ENCODE data around the gene SMG7. TPM values are rescaled to one million over a fixed set of nuclear protein-coding genes. Genes with fewer than 3 reads are reported as not detected.

The SMG7 gene
- total RNA-seq, 1 experiment from 2014 or later: 35.5 TPM

GRCh38 chr1:183598386-183598785, 126.1 kb downstream of the SMG7 start:
- in situ Hi-C loops (cut with HindIII; ENCODE audit: low pct_unique_long_range_greater_than_20kb, low sequenced_read_pairs): no loop called here

DNA sequence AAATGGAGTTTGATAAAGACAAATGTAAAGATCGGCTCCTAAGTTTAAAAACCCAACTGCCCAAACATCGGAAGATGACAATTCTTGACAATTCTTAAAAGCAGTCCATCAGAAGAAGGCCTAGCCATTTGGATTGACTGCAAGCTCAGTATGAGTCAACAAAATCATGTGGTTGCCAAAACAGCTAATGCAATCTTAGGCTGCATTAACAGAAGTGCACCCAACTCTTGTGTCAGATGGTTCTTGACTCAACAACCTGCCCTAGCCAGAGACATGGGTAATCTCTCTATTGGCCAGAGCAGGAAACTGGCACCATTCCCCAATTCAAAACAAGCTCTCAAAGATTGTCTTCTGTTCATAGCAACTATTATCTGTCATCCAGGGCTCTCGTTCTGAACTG, 127.8 kb downstream of the SMG7 start:
- in situ Hi-C loops (cut with HindIII; ENCODE audit: low pct_unique_long_range_greater_than_20kb, low sequenced_read_pairs): no loop called here
- DNase-seq (ENCODE audit: low read depth): peak; percentile 25

More at GRCh38 chr1:183598386-183598785, 126.1 kb downstream of the SMG7 start:
- no peak for DNase-seq (ENCODE audit: low read depth)

- no peak for DNase-seq (ENCODE audit: low read depth)
- in situ Hi-C loops (cut with HindIII; ENCODE audit: low pct_unique_long_range_greater_than_20kb, low sequenced_read_pairs): no loop called here
Measured at GRCh38 chr1:183600634-183601033, 128.3 kb downstream of the SMG7 start.

GRCh38 chr1:183602510-183602909, 130.2 kb downstream of the SMG7 start:
- in situ Hi-C loops (cut with HindIII; ENCODE audit: low pct_unique_long_range_greater_than_20kb, low sequenced_read_pairs): no loop called here
- DNase-seq (ENCODE audit: low read depth): no peak

Other genes with a start within 250 kb of the SMG7 start
- 0.24 TPM in 1 of 2 replicates, not detected in the other for gene NMNAT2, start 54.1 kb upstream of the SMG7 start, total RNA-seq (2014; rRNA removed; shearing (Covaris generic); ENCODE audit: low replicate concordance)
- 3.1 and 9.9 TPM in 2 replicates for gene NCF2, start 118.0 kb downstream of the SMG7 start, total RNA-seq (2014; rRNA removed; shearing (Covaris generic); ENCODE audit: low replicate concordance)
- gene ARPC5, start 163.3 kb downstream of the SMG7 start, total RNA-seq (2014; rRNA removed; shearing (Covaris generic); ENCODE audit: low replicate concordance): 86.9 and 128 TPM in 2 replicates
- gene APOBEC4, start 180.8 kb downstream of the SMG7 start, total RNA-seq (2014; rRNA removed; shearing (Covaris generic); ENCODE audit: low replicate concordance): not detected in 2 replicates

All from Caki2 (cell line).